Right lobe of liver (tissue), 6 donors: ENCODE results near the gene ANKLE2. TPM values are rescaled to one million over a fixed set of nuclear protein-coding genes. Genes with fewer than 3 reads are reported as not detected.
"Not testable (repeated sequence)": the region's sequence is repeated elsewhere in the genome, so short reads cannot be mapped to it uniquely, and the experiment has no call there.

Experiments used
- ATAC-seq, 4 donors: fragments of 200-7000 bp; cut with Tn5 transposase; one replicate each; pipeline ENCODE4 v1.9.1; 2020; ENCODE audit warnings: mild to moderate bottlenecking in 4 of 4, moderate library complexity in 4 of 4
- DNase-seq, 3 donors: peaks; one replicate each; pipeline ENCODE4 v3.0.0-alpha.2; 2020
- H3K27ac ChIP-seq, 3 donors: fragments of 200-600 bp; one replicate each; pipeline ENCODE4 v1.8.0; 2022
- H3K27me3 ChIP-seq, 2 donors: fragments of 200-600 bp; one replicate each; pipeline ENCODE4 v1.8.0; 2022
- H3K36me3 ChIP-seq, 4 donors: fragments of 200-600 bp; sonication (generic) in 1 of 4; one replicate each; pipeline versions ENCODE4 v1.5.1 to v1.8.0; 2017 to 2022; ENCODE audit warnings: control low read depth in 1 of 4
- H3K4me1 ChIP-seq, 4 donors: fragments of 200-600 bp; sonication (generic) in 1 of 4; one replicate each; pipeline versions ENCODE4 v1.5.1 to v1.8.0; 2017 to 2022; ENCODE audit warnings: control low read depth in 1 of 4
- H3K4me3 ChIP-seq, 3 donors: fragments of 200-600 bp; one replicate each; pipeline ENCODE4 v1.8.0; 2022
- H3K9me3 ChIP-seq, 4 donors: fragments of 200-600 bp; sonication (generic) in 1 of 4; one replicate each; pipeline versions ENCODE4 v1.5.1 to v1.8.0; 2017 to 2022; ENCODE audit warnings: control low read depth in 1 of 4
- CTCF ChIP-seq, 4 donors: fragments of 200-600 bp in 3 of 4; fragments of 450-650 bp in 1 of 4; IDR thresholded peaks; one replicate each; pipeline versions ENCODE4 v1.5.1 to v1.8.0; 2016 to 2022; ENCODE audit warnings: antibody characterized with exemption in 4 of 4, mild to moderate bottlenecking in 2 of 4
- POLR2A ChIP-seq: fragments of 450-650 bp; IDR thresholded peaks from one replicate; pipeline ENCODE4 v1.6.1; 2017; ENCODE audit warnings: antibody characterized with exemption, mild to moderate bottlenecking
- WGBS: methylation state at CpG from one replicate; pipeline ENCODE4 v1.1.6; 2018; ENCODE audit warnings: low coverage, low lambda C conversion rate; ENCODE audit not compliant: insufficient coverage; ENCODE audit errors: missing lambda C conversion rate; 5-methylcytosine and 5-hydroxymethylcytosine counted together
- intact Hi-C, 2 donors: fragments of 100-400 bp; cut with DNase I; formaldehyde crosslinking; loops; one replicate each; pipeline versions ENCODE4 v1.11.2 to v1.14.1; 2022
- total RNA-seq, 6 experiments: library from RNA; depleted of rRNA in 2 of 6; stranded (reverse); fragments of >200 nt in 2 of 6; fragmentation: NEBNext Ultra II Directional in 3 of 6; extraction: Animal tissue kit (Norgen Biotek cat#: 25700) in 3 of 6; gene quantifications; one replicate each; pipeline versions ENCODE4 v1.1.0 to v1.2.4, GENCODE V29; 2016 to 2023
- donor health status: DM: no; HTN: yes; CAD: no.
- donor health status: DM: no; HTN: no; CAD: no.
- donor health status: DM: no; HTN: no; CAD: no.
- donor health status: DM: no; HTN: yes; CAD: no.
- donor health status: DM: no; HTN: yes; CAD: no.

Gene ANKLE2
- total RNA-seq, 6 experiments from 2014 or later = 13.9 to 25.1 (median 15.7) TPM

GRCh38 chr12:132764231-132764630 lies 2.6 kb upstream of the ANKLE2 start:
- WGBS = 95% methylated on average over 11 of the region's 20 CpGs
- no peak overlapping the region for H3K4me3 ChIP-seq
- no peaks in the 10 kb centered on the region for H3K36me3 ChIP-seq
- no peaks in the 10 kb centered on the region for H3K9me3 ChIP-seq
- DNase-seq = no peak
- intact Hi-C loops = no loop called here
- TF ChIP-seq CTCF (IDR thresholded peaks at IDR 0.05) = no peak
- TF ChIP-seq POLR2A = no peak
- no peaks in the 10 kb centered on the region for H3K27me3 ChIP-seq
- peaks cover 0 to 11% (median 3%) of the 10 kb centered on the region in 4 donors for H3K4me1 ChIP-seq
- ATAC-seq = no peak
- H3K27ac ChIP-seq = no peak overlapping the region

GRCh38 chr12:132761921-132762583 lies 420 bp upstream of the ANKLE2 start:
- peaks cover 0 to 6% (median 3%) of the 10 kb centered on the region in 4 donors for H3K4me1 ChIP-seq
- intact Hi-C loops = no loop called here
- no peaks in the 10 kb centered on the region for H3K9me3 ChIP-seq
- no peaks in the 10 kb centered on the region for H3K36me3 ChIP-seq
- H3K4me3 ChIP-seq = peak overlapping the region; percentile 40 to 91 (median 63)
- ATAC-seq (peak; percentile 85 to 95 (median 94)), DNase-seq (peak; percentile 88 to 92 (median 92))
- peak overlapping the region; percentile 80 to 88 (median 87) for H3K27ac ChIP-seq
- TF ChIP-seq POLR2A = peak; percentile 76
- peak; percentile 9 to 33 (median 30) for TF ChIP-seq CTCF (IDR thresholded peaks at IDR 0.05)
- 0% methylated on average over 6 of the region's 89 CpGs for WGBS
- no peaks in the 10 kb centered on the region for H3K27me3 ChIP-seq

GRCh38 chr12:132759359-132759758 lies 2.3 kb downstream of the ANKLE2 start:
- TF ChIP-seq POLR2A (no peak), CTCF (IDR thresholded peaks at IDR 0.05) (no peak)
- WGBS = 90% methylated on average over 8 of the region's 8 CpGs

GRCh38 chr12:132758825-132759224 lies 2.8 kb downstream of the ANKLE2 start:
- H3K4me3 ChIP-seq, H3K4me1 ChIP-seq, ATAC-seq, H3K27me3 ChIP-seq, H3K36me3 ChIP-seq, H3K27ac ChIP-seq, H3K9me3 ChIP-seq, intact Hi-C loops: not testable (repeated sequence)
- WGBS = 76% methylated on average over 2 of the region's 28 CpGs
- peak in 1 of 3 donors; percentile 17 for DNase-seq

More at GRCh38 chr12:132759359-132759758, 2.3 kb downstream of the ANKLE2 start:
- Histone ChIP-seq H3K4me3 (no peak overlapping the region), H3K4me1 (peaks cover 0 to 6% (median 3%) of the 10 kb centered on the region in 4 donors), H3K9me3 (no peaks in the 10 kb centered on the region), H3K36me3 (peaks cover 0 to 6% (median 2%) of the 10 kb centered on the region in 4 donors), H3K27me3 (no peaks in the 10 kb centered on the region), H3K27ac (no peak overlapping the region)
- no peak for DNase-seq
- intact Hi-C loops = no loop called here
- ATAC-seq = no peak

- DNase-seq (no peak), ATAC-seq (no peak)
- intact Hi-C loops = no loop called here
- TF ChIP-seq POLR2A = no peak
- no peak for TF ChIP-seq CTCF (IDR thresholded peaks at IDR 0.05)
- Histone ChIP-seq H3K36me3 (peaks cover 0 to 45% (median 25%) of the 10 kb centered on the region in 4 donors), H3K27me3 (no peaks in the 10 kb centered on the region), H3K4me3 (no peak overlapping the region), H3K4me1 (no peaks in the 10 kb centered on the region), H3K9me3 (no peaks in the 10 kb centered on the region), H3K27ac (no peak overlapping the region)
- WGBS = 81% methylated on average over 10 of the region's 14 CpGs
Measured at GRCh38 chr12:132754160-132754932, 7.3 kb downstream of the ANKLE2 start.

GRCh38 chr12:132753670-132754069 lies 8.0 kb downstream of the ANKLE2 start:
- peaks cover 0 to 52% (median 28%) of the 10 kb centered on the region in 4 donors for H3K36me3 ChIP-seq
- H3K4me3 ChIP-seq, H3K9me3 ChIP-seq, H3K27ac ChIP-seq, ATAC-seq, DNase-seq, intact Hi-C loops, H3K27me3 ChIP-seq, H3K4me1 ChIP-seq: not testable (repeated sequence)
- 100% methylated on average over 5 of the region's 7 CpGs for WGBS
